Cardiac muscle cell (in vitro differentiated cells and primary cell): ENCODE results near the gene CINP. TPM values are rescaled to one million over a fixed set of nuclear protein-coding genes. Genes with fewer than 3 reads are reported as not detected.

Source experiments
- DNase-seq, 2 donors: peaks; one replicate each; pipeline versions ENCODE4 v3.0.0 to v3.0.0-alpha.2; 2010 to 2017; ENCODE audit warnings: low read depth in 1 of 2, low spot score in 1 of 2
- H3K27ac ChIP-seq: fragments of 200-600 bp; sonication (generic); 2 replicates; pipeline ENCODE4 v1.5.1; 2016
- H3K27me3 ChIP-seq: fragments of 200-600 bp; sonication (generic); 2 replicates; pipeline ENCODE4 v1.6.0; 2016; ENCODE audit warnings: control low read depth
- H3K36me3 ChIP-seq: fragments of 200-600 bp; sonication (generic); 2 replicates; pipeline ENCODE4 v1.5.1; 2016; ENCODE audit warnings: control low read depth
- H3K4me1 ChIP-seq: fragments of 200-600 bp; sonication (generic); 2 replicates; pipeline ENCODE4 v1.8.1; 2017; ENCODE audit warnings: low read depth, mild to moderate bottlenecking, mixed run types
- H3K4me3 ChIP-seq: fragments of 200-600 bp; sonication (generic); 2 replicates; pipeline ENCODE4 v1.5.1; 2016; ENCODE audit warnings: mild to moderate bottlenecking
- H3K9me3 ChIP-seq: fragments of 200-600 bp; sonication (generic); 2 replicates; pipeline ENCODE4 v1.5.1; 2017; ENCODE audit warnings: low read depth, mild to moderate bottlenecking, control low read depth
- CTCF ChIP-seq: IDR thresholded peaks from 2 replicates; pipeline ENCODE4 v1.5.1; 2012; ENCODE audit warnings: low read depth, mild to moderate bottlenecking, low read length
- polyA plus RNA-seq: library from polyadenylated mRNA; unstranded; fragments of >200 nt; fragmentation: Nextera tagmentation; extraction: Ambion mirVana; gene quantifications from 2 replicates; pipeline ENCODE4 v1.2.1, GENCODE V29; 2016
- total RNA-seq: library from RNA; depleted of rRNA; stranded (reverse); fragments of >200 nt; gene quantifications from 2 replicates; pipeline ENCODE4 v1.2.3, GENCODE V29; 2016

The CINP gene
- total RNA-seq (46.0 and 49.1 TPM in 2 replicates), polyA plus RNA-seq (45.4 and 53.9 TPM in 2 replicates)

- Histone ChIP-seq H3K9me3 (no peaks in the 10 kb centered on the region), H3K36me3 (peaks cover 3% of the 10 kb centered on the region), H3K27me3 (no peaks in the 10 kb centered on the region), H3K4me1 (peaks cover 5% of the 10 kb centered on the region), H3K27ac (peak within 1 kb of the TSS; percentile 76), H3K4me3 (peak within 1 kb of the TSS; percentile 63)
- DNase-seq = peak; percentile 97 to 99
- TF ChIP-seq CTCF = no peak
Observed at GRCh38 chr14:102362545-102363181, at the start of gene CINP, which contains the start of gene TECPR2. TSS of gene CINP (minus strand) at chr14:102362890. CDS start at chr14:102362851, 39 bp downstream. TSS of gene TECPR2 (plus strand) at chr14:102362941. CDS start at chr14:102376722, 13,781 bp downstream.

GRCh38 chr14:102408724-102409123, 46.0 kb upstream of the CINP start:
- Histone ChIP-seq H3K36me3 (peaks cover 12% of the 10 kb centered on the region), H3K4me1 (no peaks in the 10 kb centered on the region), H3K4me3 (no peak overlapping the region), H3K27me3 (no peaks in the 10 kb centered on the region), H3K9me3 (no peaks in the 10 kb centered on the region), H3K27ac (no peak overlapping the region)
- no peak for TF ChIP-seq CTCF
- no peak for DNase-seq

GRCh38 chr14:102407258-102407657, 44.6 kb upstream of the CINP start:
- no peak for DNase-seq
- Histone ChIP-seq H3K4me1 (no peaks in the 10 kb centered on the region), H3K36me3 (peaks cover 12% of the 10 kb centered on the region), H3K27me3 (no peaks in the 10 kb centered on the region), H3K27ac (no peak overlapping the region), H3K4me3 (no peak overlapping the region), H3K9me3 (no peaks in the 10 kb centered on the region)
- no peak for TF ChIP-seq CTCF

GRCh38 chr14:102403028-102403427, 40.3 kb upstream of the CINP start:
- TF ChIP-seq CTCF = no peak
- Histone ChIP-seq H3K36me3 (peaks cover 4% of the 10 kb centered on the region), H3K9me3 (no peaks in the 10 kb centered on the region), H3K27ac (no peak overlapping the region), H3K4me1 (no peaks in the 10 kb centered on the region), H3K4me3 (no peak overlapping the region), H3K27me3 (no peaks in the 10 kb centered on the region)
- DNase-seq = no peak

- H3K4me1 ChIP-seq = no peaks in the 10 kb centered on the region
- TF ChIP-seq CTCF = no peak
- DNase-seq = no peak
- no peaks in the 10 kb centered on the region for H3K36me3 ChIP-seq
- H3K9me3 ChIP-seq = no peaks in the 10 kb centered on the region
- no peaks in the 10 kb centered on the region for H3K27me3 ChIP-seq
- no peak overlapping the region for H3K27ac ChIP-seq
- H3K4me3 ChIP-seq = no peak overlapping the region
Observed at GRCh38 chr14:102396521-102396920, 33.8 kb upstream of the CINP start.
